Amniotic epithelial cell (primary cell): Measurements from ENCODE around the gene CDCA8.
"Not testable (repeated sequence)": the region's sequence is repeated elsewhere in the genome, so short reads cannot be mapped to it uniquely, and the experiment has no call there.

Source experiments
- DNase-seq: peaks from one replicate; pipeline ENCODE4 v3.0.0-alpha.2; 2010; ENCODE audit warnings: low read depth

CDCA8 gene

GRCh38 chr1:37718181-37718900, 26.0 kb downstream of the CDCA8 start:
- no peak for DNase-seq

GRCh38 chr1:37718901-37719571, 26.7 kb downstream of the CDCA8 start:
- DNase-seq: no peak

DNA sequence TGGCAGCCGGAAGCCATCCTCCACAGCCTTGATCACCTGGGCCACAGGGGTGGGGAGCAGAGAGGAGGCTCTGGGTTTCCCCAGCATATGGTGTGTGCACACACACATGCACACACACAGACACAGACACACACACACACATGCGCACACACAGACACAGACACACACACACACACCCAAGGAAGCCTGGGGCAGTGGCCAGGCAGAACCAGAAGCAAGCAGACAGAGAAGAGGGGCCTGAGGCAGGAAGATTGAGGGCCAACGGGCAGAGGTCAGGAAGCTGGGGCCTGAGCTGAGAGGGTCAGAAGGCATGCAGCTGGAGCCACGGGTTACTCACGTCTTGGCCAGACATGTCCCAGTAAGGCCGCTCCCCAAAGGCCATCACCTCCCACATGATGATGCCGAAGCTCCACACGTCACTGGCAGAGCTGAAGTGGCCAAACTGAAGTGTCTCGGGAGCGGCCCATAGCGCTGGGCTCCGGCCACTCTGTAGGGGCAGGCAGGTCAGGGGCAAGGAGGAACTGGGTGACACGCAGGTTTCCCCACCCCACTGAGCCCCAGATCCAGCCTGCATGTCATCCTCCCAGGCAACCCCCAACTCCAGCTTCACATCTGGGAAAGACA, 27.4 kb downstream of the CDCA8 start:
- DNase-seq: no peak

GRCh38 chr1:37720231-37721130, 28.2 kb downstream of the CDCA8 start:
- no peak for DNase-seq

DNA sequence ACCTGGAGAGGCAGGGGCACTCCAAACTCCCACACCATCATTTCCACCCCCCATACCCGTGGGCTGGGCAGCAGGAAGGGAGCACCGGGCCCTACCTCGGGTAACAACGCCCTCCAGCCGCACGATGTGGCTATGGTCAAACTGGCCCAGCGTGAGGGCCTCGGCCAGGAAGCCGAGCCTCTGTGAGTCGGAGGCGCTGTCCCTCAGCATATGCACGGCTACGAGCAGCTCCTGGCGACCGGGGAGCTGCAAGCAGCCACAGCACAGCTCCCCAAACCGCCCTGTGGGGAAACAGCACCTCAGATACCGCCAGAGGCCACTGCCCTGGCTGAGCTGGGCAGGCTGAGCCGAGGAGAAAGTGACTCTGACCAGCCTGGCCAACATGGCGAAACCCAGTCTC, 29.2 kb downstream of the CDCA8 start:
- no peak for DNase-seq

DNA sequence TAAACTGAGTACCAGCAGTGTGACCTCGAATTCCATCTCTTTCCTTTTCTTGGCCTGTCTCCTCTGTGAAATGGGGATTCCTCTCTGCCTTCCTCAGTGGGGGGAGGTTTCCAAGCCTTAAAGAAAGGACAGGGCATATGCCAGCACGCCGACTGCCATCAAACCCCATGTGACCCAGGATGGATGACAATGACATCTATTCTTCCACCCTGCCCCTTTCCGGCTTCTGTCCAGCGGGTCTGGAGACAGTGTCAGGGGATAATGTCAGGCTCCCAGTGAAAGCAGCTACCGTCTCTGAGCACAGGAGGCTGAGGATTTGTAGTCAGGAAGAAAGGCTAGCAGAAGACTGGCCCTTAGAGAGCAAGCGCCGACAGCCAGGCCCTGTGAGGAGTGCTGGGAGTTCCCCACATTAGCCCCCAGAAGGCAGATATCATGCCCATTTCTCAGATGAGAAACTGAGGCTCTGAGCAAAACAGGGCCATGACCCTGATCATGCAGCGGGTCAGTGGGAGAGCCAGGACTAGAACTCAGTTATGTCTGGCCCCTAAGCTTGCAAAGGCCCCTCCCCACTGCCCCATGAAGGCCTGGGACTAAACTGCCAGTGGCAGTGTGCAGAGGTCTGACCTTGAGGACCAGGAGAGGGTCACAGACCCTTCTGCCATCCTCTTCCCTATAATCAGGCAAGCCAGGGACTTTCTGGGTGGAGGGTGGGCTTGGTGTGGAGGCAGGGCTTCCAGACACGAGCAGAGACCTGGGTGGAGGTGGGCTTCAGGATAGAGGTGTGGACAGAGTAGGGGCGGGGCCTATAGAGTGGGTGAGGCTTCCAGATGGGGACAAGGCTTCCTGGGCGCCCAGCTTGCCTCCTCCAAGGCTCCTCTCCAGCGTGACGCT, 30.1 kb downstream of the CDCA8 start:
- no peak for DNase-seq

DNA sequence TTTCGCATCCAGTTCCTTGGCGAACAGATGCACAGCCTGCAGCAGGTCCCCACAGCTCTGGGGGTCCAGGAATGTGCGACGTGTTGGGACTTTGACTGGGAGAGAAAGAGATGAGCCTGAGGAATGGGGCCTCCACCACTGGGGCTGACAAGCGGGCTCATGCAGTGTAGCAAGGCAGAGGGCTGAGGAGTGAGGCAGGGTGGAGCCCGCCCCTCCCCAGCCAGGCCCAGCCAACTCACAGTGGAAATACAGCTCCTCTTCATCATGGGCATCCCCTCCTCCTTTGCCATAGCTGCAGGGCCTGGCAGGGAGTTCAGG, 30.7 kb downstream of the CDCA8 start:
- DNase-seq: no peak

- DNase-seq: no peak
Measured at GRCh38 chr1:37723390-37724078, 31.2 kb downstream of the CDCA8 start.

DNA sequence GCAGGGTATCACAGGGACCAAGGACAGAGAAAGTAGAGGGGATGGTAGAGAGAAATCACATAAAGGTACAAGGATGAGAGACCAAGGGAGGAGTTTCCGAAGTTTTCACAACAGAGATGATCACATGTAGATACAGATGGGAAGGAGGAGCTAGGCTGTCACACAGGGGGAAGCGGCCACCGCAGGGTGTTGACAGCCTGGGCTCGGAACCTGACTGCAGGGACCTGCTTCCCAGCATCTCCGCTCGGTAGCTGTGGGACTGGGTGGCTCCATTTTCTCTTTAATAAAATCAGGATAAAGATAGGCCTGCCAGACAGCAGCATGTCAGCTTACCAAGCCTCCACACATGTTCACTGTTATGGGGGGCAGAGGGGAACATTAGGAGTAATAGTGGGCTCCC, 32.3 kb downstream of the CDCA8 start:
- DNase-seq: no peak

DNA sequence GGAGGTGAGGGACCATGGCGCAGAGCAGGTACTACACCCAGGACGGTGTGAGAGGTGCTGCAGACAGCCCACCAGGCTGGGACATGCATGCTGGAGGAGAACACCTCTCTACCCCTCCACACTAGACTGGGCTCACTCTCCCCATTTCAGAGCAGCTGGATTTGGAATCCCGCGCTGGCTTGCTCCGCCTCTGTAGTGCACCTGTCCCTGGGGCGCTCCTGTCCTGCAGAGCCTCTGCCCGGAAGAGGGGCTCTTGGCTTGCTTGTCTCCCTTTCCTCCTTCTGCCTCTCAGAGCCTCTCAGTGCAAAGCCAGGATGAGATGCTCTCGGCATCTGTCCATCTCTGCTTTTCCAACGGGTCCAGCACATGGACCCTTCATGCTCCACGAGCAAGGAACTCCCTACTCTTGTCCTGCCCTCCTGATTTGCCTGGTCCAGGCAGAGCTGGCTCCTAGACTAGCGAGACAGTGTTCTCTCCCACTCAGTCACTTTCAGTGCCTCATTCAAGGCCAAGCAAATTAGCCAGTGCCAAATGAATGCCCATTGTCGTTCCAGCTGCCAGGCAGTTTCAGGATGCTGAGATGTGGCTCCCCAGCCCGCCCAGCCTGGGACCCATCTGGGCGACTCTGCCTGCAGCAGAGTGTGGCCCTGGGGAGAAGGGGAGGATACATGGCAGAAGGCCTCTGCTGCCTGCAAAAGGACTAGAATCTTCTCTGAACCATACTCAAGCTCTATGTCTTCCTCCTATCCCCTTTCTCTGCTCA, 33.7 kb downstream of the CDCA8 start:
- no peak for DNase-seq

- no peak for DNase-seq
Measured at GRCh38 chr1:37726751-37727585, 34.7 kb downstream of the CDCA8 start.

- DNase-seq: no peak
Measured at GRCh38 chr1:37728416-37728815, 36.1 kb downstream of the CDCA8 start.

GRCh38 chr1:37730376-37730775, 38.1 kb downstream of the CDCA8 start:
- DNase-seq: no peak

DNA sequence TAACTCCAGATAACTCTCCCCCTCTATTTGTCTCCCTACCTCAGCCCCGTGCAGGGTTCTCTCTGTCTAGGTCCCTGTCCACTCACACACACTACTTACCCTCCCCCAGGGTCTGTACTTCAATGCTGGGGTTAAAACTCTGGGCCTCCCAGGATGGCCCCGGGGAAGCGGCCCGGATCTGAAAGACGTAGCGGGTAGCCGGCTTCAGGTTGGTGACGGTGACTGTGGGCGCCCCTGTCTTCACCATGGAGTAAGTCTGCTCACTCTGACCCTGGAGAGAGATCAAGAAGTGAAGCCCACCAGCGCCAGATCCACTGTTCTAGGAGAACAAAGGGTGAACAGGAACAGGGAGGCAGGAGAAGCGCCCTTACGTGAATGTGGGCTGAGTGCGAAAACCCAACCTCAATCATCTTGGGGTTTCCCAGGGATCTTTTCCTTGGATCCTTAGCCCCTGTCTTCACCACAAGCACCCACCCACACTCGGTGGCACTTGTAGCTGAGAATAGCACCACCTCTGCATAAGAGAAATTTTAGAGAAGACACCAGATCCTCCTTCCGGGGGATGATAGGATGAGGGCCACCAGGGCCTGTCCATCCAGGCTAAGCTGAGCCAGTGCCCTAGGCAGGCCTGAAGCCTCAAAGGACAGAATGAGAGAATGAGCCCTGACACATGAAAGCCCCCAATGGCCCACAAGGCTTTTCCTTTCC, 39.1 kb downstream of the CDCA8 start:
- DNase-seq: no peak

DNA sequence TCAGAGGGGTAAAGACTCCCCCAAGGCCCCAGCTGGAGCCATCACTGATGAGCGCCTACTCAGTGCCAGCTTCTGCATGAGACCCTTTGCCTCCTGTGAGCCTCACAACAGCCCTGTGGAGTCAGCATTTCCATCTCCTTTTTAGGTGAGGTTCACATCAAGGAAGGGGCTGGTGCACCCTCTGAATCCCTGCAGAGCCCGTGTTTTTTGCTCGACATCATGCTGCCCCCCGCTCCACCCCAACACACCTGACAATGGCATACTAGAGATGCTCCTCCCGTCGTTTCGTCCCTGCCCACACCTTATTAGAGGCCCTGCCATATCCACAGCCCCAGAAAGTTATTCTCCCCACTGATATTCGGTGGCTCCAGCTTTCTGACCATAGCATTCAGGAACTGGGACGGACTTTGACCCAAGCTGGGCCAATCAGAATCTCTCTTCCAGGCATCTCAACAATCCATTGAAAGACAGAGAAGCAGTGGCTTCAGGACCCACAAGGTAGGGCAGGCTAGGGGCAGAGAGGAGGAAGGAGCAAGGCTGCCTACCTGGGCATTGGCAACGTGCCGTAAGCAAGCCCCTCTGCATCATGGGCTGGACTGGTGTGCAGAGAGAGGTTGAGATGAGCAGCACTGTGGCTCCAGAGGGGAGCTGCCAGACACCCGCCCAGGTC, 39.9 kb downstream of the CDCA8 start:
- no peak for DNase-seq

- no peak for DNase-seq
Measured at GRCh38 chr1:37734629-37735591, 42.6 kb downstream of the CDCA8 start.

GRCh38 chr1:37737975-37738374, 45.7 kb downstream of the CDCA8 start:
- not testable (repeated sequence) for DNase-seq
